K562 (cell line): ENCODE results near the gene GLT6D1. TPM values are rescaled to one million over a fixed set of nuclear protein-coding genes. Genes with fewer than 3 reads are reported as not detected.
A peak's percentile ranks its signal among the peaks of the same experiment; 100 is the strongest.

Experiments used
- ATF3 ChIP-seq, 2 experiments: fragments of 450-650 bp in 1 of 2; sonication (generic) in 1 of 2; formaldehyde crosslinking in 1 of 2; IDR thresholded peaks in 1 of 2; conservative IDR thresholded peaks in 1 of 2; 2 replicates each; pipeline versions ENCODE4 v1.6.1 to v1.8.1; 2016 to 2023; ENCODE audit warnings: mild to moderate bottlenecking in 2 of 2, moderate library complexity in 2 of 2, inconsistent platforms in 1 of 2, missing genetic modification reagents in 1 of 2
- DPF2 ChIP-seq: fragments of 450-650 bp; IDR thresholded peaks from 2 replicates; pipeline ENCODE4 v1.6.1; 2016
- HDGF ChIP-seq: fragments of 450-650 bp; IDR thresholded peaks from 2 replicates; pipeline ENCODE4 v1.6.1; 2016
- HINFP ChIP-seq: fragments of 450-650 bp; conservative IDR thresholded peaks from 2 replicates; pipeline ENCODE4 v1.6.1; 2016; ENCODE audit warnings: missing genetic modification characterization, low read depth, mild to moderate bottlenecking, control low read depth, missing compliant biosample characterization
- HLTF ChIP-seq: fragments of 450-650 bp; IDR thresholded peaks from 2 replicates; pipeline ENCODE4 v1.6.1; 2016
- JUN ChIP-seq, 2 experiments: sonication (generic) in 1 of 2; formaldehyde crosslinking in 1 of 2; IDR thresholded peaks; 2 replicates each; pipeline versions ENCODE4 v1.6.1 to v1.8.0; 2012 to 2022; ENCODE audit warnings: borderline replicate concordance in 2 of 2, mild to moderate bottlenecking in 2 of 2, improper control_type of control experiment in 1 of 2, low read depth in 1 of 2, low read length in 1 of 2, missing genetic modification reagents in 1 of 2
- KHSRP ChIP-seq: fragments of 450-650 bp; IDR thresholded peaks from 2 replicates; pipeline ENCODE4 v1.6.1; 2017
- MAX ChIP-seq: sonication (generic); formaldehyde crosslinking; IDR thresholded peaks from 2 replicates; pipeline ENCODE4 v1.9.0; 2022; ENCODE audit warnings: mild to moderate bottlenecking, missing genetic modification reagents
- MCM7 ChIP-seq, 2 experiments: fragments of 450-650 bp; IDR thresholded peaks; 2 replicates each; pipeline ENCODE4 v1.6.1; 2016 to 2018
- PRMT5 ChIP-seq: sonication (generic); formaldehyde crosslinking; IDR thresholded peaks from 2 replicates; pipeline ENCODE4 v1.5.0; 2020; ENCODE audit warnings: missing genetic modification reagents
- RAD51 ChIP-seq: fragments of 450-650 bp; IDR thresholded peaks from 2 replicates; pipeline ENCODE4 v1.7.1; 2016; ENCODE audit warnings: low read depth, mild to moderate bottlenecking, borderline replicate concordance
- SIN3A ChIP-seq, 2 experiments: fragments of 150-350 bp in 1 of 2; IDR thresholded peaks; 2 replicates each; pipeline ENCODE4 v1.6.1; 2011 to 2016; ENCODE audit warnings: borderline replicate concordance in 2 of 2, low read depth in 2 of 2, low read length in 2 of 2, mild to moderate bottlenecking in 2 of 2, moderate library complexity in 2 of 2; ENCODE audit not compliant: control insufficient read depth in 1 of 2
- SMAD4 ChIP-seq: fragments of 250-450 bp; sonication (Bioruptor Pico); conservative IDR thresholded peaks from 2 replicates; pipeline ENCODE4 v1.8.0; 2021; ENCODE audit warnings: inconsistent platforms, mild to moderate bottlenecking, moderate library complexity
- SRSF1 ChIP-seq: fragments of 200-400 bp; formaldehyde crosslinking; IDR thresholded peaks from 2 replicates; pipeline ENCODE4 v1.6.1; 2017; ENCODE audit warnings: mild to moderate bottlenecking, low read depth, low read length, moderate library complexity
- TAF1 ChIP-seq: IDR thresholded peaks from 2 replicates; pipeline ENCODE4 v1.6.1; 2011; ENCODE audit warnings: mild to moderate bottlenecking, low read length, moderate library complexity; ENCODE audit not compliant: insufficient read depth, control insufficient read depth, severe bottlenecking; ENCODE audit errors: extremely low read depth
- TBL1XR1 ChIP-seq, 2 experiments: IDR thresholded peaks; 2 replicates each; pipeline ENCODE4 v1.6.1; 2012; ENCODE audit warnings: improper control_type of control experiment in 2 of 2, low read length in 2 of 2, mild to moderate bottlenecking in 1 of 2
- ZBTB11 ChIP-seq, 3 experiments: fragments of 200-800 bp in 1 of 3; fragments of 250-450 bp in 1 of 3; fragments of 450-650 bp in 1 of 3; sonication (Bioruptor Pico) in 1 of 3; sonication (Bioruptor generic) in 1 of 3; formaldehyde crosslinking in 1 of 3; IDR thresholded peaks; 2 replicates each; pipeline versions ENCODE4 v1.6.1 to v1.8.0; 2016 to 2022; ENCODE audit warnings: mild to moderate bottlenecking in 2 of 3, missing genetic modification characterization in 2 of 3, missing compliant biosample characterization in 1 of 3, moderate library complexity in 1 of 3
- ZKSCAN8 ChIP-seq: fragments of 200-800 bp; sonication (Bioruptor generic); IDR thresholded peaks from 2 replicates; pipeline ENCODE4 v1.6.1; 2016; ENCODE audit warnings: missing genetic modification characterization, missing compliant biosample characterization
- ZNF395 ChIP-seq: fragments of 200-800 bp; sonication (Bioruptor generic); IDR thresholded peaks from 2 replicates; pipeline ENCODE4 v1.6.1; 2017; ENCODE audit warnings: missing genetic modification characterization, missing compliant biosample characterization
- ZNF717 ChIP-seq: fragments of 250-450 bp; sonication (Bioruptor Pico); IDR thresholded peaks from 2 replicates; pipeline ENCODE4 v1.5.0; 2021
- polyA plus RNA-seq, 8 experiments: library from polyadenylated mRNA; depleted of rRNA in 4 of 8; stranded (reverse) in 5 of 8; unstranded in 3 of 8; fragments of >200 nt; fragmentation: Nextera tagmentation in 2 of 8; fragmentation: Illumina TruSeq in 1 of 8; extraction: Ambion mirVana in 2 of 8; extraction: Trizol in 1 of 8; gene quantifications; 2 replicates each; pipeline versions ENCODE4 v1.2.1 to v1.2.3, GENCODE V29; 2011 to 2014; ENCODE audit warnings: inconsistent platforms in 1 of 8, missing spikeins in 1 of 8
- total RNA-seq, 7 experiments: library from RNA; depleted of rRNA in 6 of 7; stranded (reverse); fragments of >200 nt in 6 of 7; fragmentation: Illumina TruSeq in 2 of 7; extraction: Trizol in 2 of 7; gene quantifications; 2 replicates each; pipeline versions ENCODE4 v1.2.1 to v1.2.3, GENCODE V29; 2011 to 2021; ENCODE audit warnings: low replicate concordance in 1 of 7

GLT6D1 gene
- total and polyA plus RNA-seq, 9 of the 15 experiments (the other 6 are each of a cell fraction or from before 2014, with no cell fraction given): not detected

- TF ChIP-seq ZNF395 (0 out of 2 replicates have a peak, but pooled peaks have one; percentile 28), PRMT5 (CRISPR knock-in tag) (no peak), KHSRP (no peak), ATF3 (IDR thresholded peaks at IDR 0.05) (peak; percentile 82), ATF3 (CRISPR knock-in tag; conservative IDR thresholded peaks at IDR 0.05) (no peak), TBL1XR1 (IDR thresholded peaks at IDR 0.05; ENCODE audit: low read length in 2 of 2) (no peak), ZNF717 (CRISPR knock-in tag) (no peak), DPF2 (no peak), TAF1 (no peak), SRSF1 (no peak), HINFP (tag) (no peak), ZKSCAN8 (CRISPR knock-in tag) (no peak), RAD51 (peak; percentile 76), JUN (IDR thresholded peaks at IDR 0.05; ENCODE audit: borderline replicate concordance, low read depth, low read length) (peak; percentile 56; the same call in 1 of the 2 replicates), JUN (CRISPR knock-in tag; IDR thresholded peaks at IDR 0.05; ENCODE audit: borderline replicate concordance) (no peak), SIN3A (IDR thresholded peaks at IDR 0.05; ENCODE audit: borderline replicate concordance in 2 of 2, control insufficient read depth in 1 of 2, low read depth in 2 of 2, low read length in 2 of 2) (no peak), MAX (0 out of 2 replicates have a peak, but pooled peaks have one; percentile 42), ZBTB11 (CRISPR knock-in tag; IDR thresholded peaks at IDR 0.05) (no peak), HLTF (no peak), HDGF (no peak), MCM7 (IDR thresholded peaks at IDR 0.05) (no peak), SMAD4 (CRISPR knock-in tag) (no peak)
Measured at GRCh38 chr9:135587658-135588057, 51.7 kb downstream of the GLT6D1 start (continued).
